ENCODE data around the gene MCTP2.

DNA sequence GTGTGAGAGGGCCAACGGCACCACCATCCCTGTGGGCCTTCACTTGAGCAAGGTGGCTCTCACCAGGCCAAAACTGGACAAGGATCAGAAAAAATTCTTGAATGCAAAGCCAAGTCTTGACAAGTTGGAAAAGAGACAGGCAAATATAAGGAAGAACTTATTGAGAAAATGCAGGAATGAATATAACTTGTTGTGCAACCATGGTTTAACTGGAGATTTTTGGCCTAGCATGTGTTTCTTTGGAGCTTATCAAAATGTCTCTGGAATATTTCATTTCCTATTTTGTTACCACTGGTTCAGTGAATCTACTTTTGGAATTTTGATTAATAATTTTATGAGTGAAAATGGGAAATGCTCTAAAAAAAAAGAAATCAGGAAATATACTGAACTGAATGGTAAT, 42.5 kb downstream of the MCTP2 start:
- TF ChIP-seq, protein P1, sequence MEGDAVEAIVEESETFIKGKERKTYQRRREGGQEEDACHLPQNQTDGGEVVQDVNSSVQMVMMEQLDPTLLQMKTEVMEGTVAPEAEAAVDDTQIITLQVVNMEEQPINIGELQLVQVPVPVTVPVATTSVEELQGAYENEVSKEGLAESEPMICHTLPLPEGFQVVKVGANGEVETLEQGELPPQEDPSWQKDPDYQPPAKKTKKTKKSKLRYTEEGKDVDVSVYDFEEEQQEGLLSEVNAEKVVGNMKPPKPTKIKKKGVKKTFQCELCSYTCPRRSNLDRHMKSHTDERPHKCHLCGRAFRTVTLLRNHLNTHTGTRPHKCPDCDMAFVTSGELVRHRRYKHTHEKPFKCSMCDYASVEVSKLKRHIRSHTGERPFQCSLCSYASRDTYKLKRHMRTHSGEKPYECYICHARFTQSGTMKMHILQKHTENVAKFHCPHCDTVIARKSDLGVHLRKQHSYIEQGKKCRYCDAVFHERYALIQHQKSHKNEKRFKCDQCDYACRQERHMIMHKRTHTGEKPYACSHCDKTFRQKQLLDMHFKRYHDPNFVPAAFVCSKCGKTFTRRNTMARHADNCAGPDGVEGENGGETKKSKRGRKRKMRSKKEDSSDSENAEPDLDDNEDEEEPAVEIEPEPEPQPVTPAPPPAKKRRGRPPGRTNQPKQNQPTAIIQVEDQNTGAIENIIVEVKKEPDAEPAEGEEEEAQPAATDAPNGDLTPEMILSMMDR (IDR thresholded peaks at IDR 0.05; ENCODE audit: low read depth, low read length, poor library complexity, severe bottlenecking): no peak
- TF ChIP-seq EZH2phosphoT487 (IDR thresholded peaks at IDR 0.05; ENCODE audit: borderline replicate concordance, low read length): no peak

Data from DOHH2 (cell line).